Liver (tissue), 9 donors: ENCODE measurements around the gene DMAP1. TPM values are rescaled to one million over a fixed set of nuclear protein-coding genes. Genes with fewer than 3 reads are reported as not detected.

Experiments used
- DNase-seq: peaks from one replicate; pipeline ENCODE4 v3.0.0-alpha.2; 2017; ENCODE audit warnings: low spot score
- H3K27ac ChIP-seq, 2 donors: one replicate each; pipeline ENCODE4 v1.7.0; 2013; ENCODE audit warnings: inconsistent platforms in 2 of 2, low read length in 2 of 2, control low read depth in 1 of 2, low read depth in 1 of 2, mild to moderate bottlenecking in 1 of 2
- H3K27me3 ChIP-seq, 4 donors: one replicate each; pipeline versions ENCODE4 v1.6.1 to v1.7.0; 2013; ENCODE audit warnings: low read length in 3 of 4, inconsistent platforms in 1 of 4, mild to moderate bottlenecking in 1 of 4, moderate library complexity in 1 of 4; ENCODE audit not compliant: control insufficient read depth in 4 of 4, insufficient read depth in 4 of 4
- H3K36me3 ChIP-seq, 4 donors: one replicate each; pipeline versions ENCODE4 v1.6.1 to v1.7.0; 2013; ENCODE audit warnings: low read length in 3 of 4, mild to moderate bottlenecking in 3 of 4, low read depth in 1 of 4, moderate library complexity in 1 of 4; ENCODE audit not compliant: control insufficient read depth in 4 of 4, insufficient read depth in 3 of 4
- H3K4me1 ChIP-seq, 4 donors: one replicate each; pipeline versions ENCODE4 v1.6.1 to v1.7.0; 2013; ENCODE audit warnings: low read length in 3 of 4, mild to moderate bottlenecking in 3 of 4, moderate library complexity in 1 of 4; ENCODE audit not compliant: control insufficient read depth in 4 of 4, insufficient read depth in 4 of 4
- H3K4me3 ChIP-seq, 3 donors: one replicate each; pipeline versions ENCODE4 v1.6.1 to v1.7.0; 2013; ENCODE audit warnings: low read length in 3 of 3, control low read depth in 1 of 3, low read depth in 1 of 3, mild to moderate bottlenecking in 1 of 3
- H3K9ac ChIP-seq, 2 donors: one replicate each; pipeline ENCODE4 v1.7.0; 2013; ENCODE audit warnings: low read length in 2 of 2, mild to moderate bottlenecking in 2 of 2, moderate library complexity in 2 of 2, control low read depth in 1 of 2, low read depth in 1 of 2
- H3K9me3 ChIP-seq, 4 donors: one replicate each; pipeline versions ENCODE4 v1.6.1 to v1.7.0; 2013; ENCODE audit warnings: low read length in 3 of 4; ENCODE audit not compliant: control insufficient read depth in 4 of 4
- EGR1 ChIP-seq, 2 donors: IDR thresholded peaks; 2 replicates each; pipeline ENCODE4 v1.6.1; 2016 to 2018; ENCODE audit warnings: antibody characterized with exemption in 2 of 2, low read depth in 2 of 2
- FOXA1 ChIP-seq: IDR thresholded peaks from 2 replicates; pipeline ENCODE4 v1.6.1; 2016; ENCODE audit warnings: antibody characterized with exemption
- FOXA2 ChIP-seq: IDR thresholded peaks from 2 replicates; pipeline ENCODE4 v1.6.1; 2016; ENCODE audit warnings: antibody characterized with exemption
- GABPA ChIP-seq, 2 donors: IDR thresholded peaks in 1 of 2; conservative IDR thresholded peaks in 1 of 2; 2 replicates each; pipeline ENCODE4 v1.6.1; 2016; ENCODE audit warnings: antibody characterized with exemption in 2 of 2, mild to moderate bottlenecking in 1 of 2, moderate library complexity in 1 of 2
- HNF4A ChIP-seq, 2 donors: conservative IDR thresholded peaks; 2 replicates each; pipeline ENCODE4 v1.6.1; 2016; ENCODE audit warnings: antibody characterized with exemption in 2 of 2, mild to moderate bottlenecking in 2 of 2
- HNF4G ChIP-seq: IDR thresholded peaks from 2 replicates; pipeline ENCODE4 v1.6.1; 2016; ENCODE audit warnings: antibody characterized with exemption
- JUND ChIP-seq, 2 donors: IDR thresholded peaks; 2 replicates each; pipeline ENCODE4 v1.6.1; 2016; ENCODE audit warnings: antibody characterized with exemption in 2 of 2
- NR2F2 ChIP-seq: IDR thresholded peaks from 2 replicates; pipeline ENCODE4 v1.6.1; 2016; ENCODE audit warnings: antibody characterized with exemption
- RAD21 ChIP-seq, 2 donors: IDR thresholded peaks; 2 replicates each; pipeline ENCODE4 v1.6.1; 2016; ENCODE audit warnings: antibody characterized with exemption in 2 of 2, mild to moderate bottlenecking in 2 of 2
- RXRA ChIP-seq, 2 donors: IDR thresholded peaks; 2 replicates each; pipeline ENCODE4 v1.6.1; 2017 to 2018; ENCODE audit warnings: antibody characterized with exemption in 2 of 2, mild to moderate bottlenecking in 1 of 2
- SP1 ChIP-seq: IDR thresholded peaks from 2 replicates; pipeline ENCODE4 v1.6.1; 2018; ENCODE audit warnings: antibody characterized with exemption, mild to moderate bottlenecking
- TAF1 ChIP-seq: conservative IDR thresholded peaks from 2 replicates; pipeline ENCODE4 v1.6.1; 2016; ENCODE audit warnings: antibody characterized with exemption, mild to moderate bottlenecking
- YY1 ChIP-seq: IDR thresholded peaks from 2 replicates; pipeline ENCODE4 v1.6.1; 2016; ENCODE audit warnings: antibody characterized with exemption, mild to moderate bottlenecking
- WGBS: extraction: QIAGEN DNeasy Blood & Tissue Kit; methylation state at CpG from one replicate; pipeline ENCODE4 v1.1.7; 2013; 5-methylcytosine and 5-hydroxymethylcytosine counted together
- polyA plus RNA-seq, 2 donors: library from polyadenylated mRNA; stranded (reverse) in 1 of 2; unstranded in 1 of 2; fragments of 200-250 nt in 1 of 2; fragments of >200 nt in 1 of 2; fragmentation: Nextera tagmentation in 1 of 2; extraction: Ambion mirVana in 1 of 2; gene quantifications; one replicate each; pipeline versions ENCODE4 v1.2.1 to v1.2.3, GENCODE V29; 2013 to 2015
- total RNA-seq, 2 donors: library from RNA; depleted of rRNA; stranded (reverse); fragments of >200 nt; gene quantifications; one replicate each; pipeline ENCODE4 v1.2.3, GENCODE V29; 2014
- TF ChIP-seq, protein P1 (sequence below): fragments of 150-350 bp; IDR thresholded peaks from 2 replicates; pipeline ENCODE4 v1.5.1; 2017; ENCODE audit warnings: improper control_type of control experiment, low read depth, low read length; ENCODE audit not compliant: missing input control
- TF ChIP-seq, protein P2 (sequence below): IDR thresholded peaks from 2 replicates; pipeline ENCODE4 v1.6.1; 2016; ENCODE audit warnings: antibody characterized with exemption
- TF ChIP-seq, protein P3 (sequence below): IDR thresholded peaks from 2 replicates; pipeline ENCODE4 v1.6.1; 2016; ENCODE audit warnings: antibody characterized with exemption, mild to moderate bottlenecking
- TF ChIP-seq, protein P4 (sequence below): IDR thresholded peaks from 2 replicates; pipeline ENCODE4 v1.6.1; 2016; ENCODE audit warnings: antibody characterized with exemption
- donor health status: healthy.
- donor health status: healthy.
- donor health status: healthy.
- donor health status: healthy.
- donor health status: healthy.

The DMAP1 gene
- total and polyA plus RNA-seq, 4 donors, result 15.3 to 24.8 (median 18.3) TPM

DNA sequence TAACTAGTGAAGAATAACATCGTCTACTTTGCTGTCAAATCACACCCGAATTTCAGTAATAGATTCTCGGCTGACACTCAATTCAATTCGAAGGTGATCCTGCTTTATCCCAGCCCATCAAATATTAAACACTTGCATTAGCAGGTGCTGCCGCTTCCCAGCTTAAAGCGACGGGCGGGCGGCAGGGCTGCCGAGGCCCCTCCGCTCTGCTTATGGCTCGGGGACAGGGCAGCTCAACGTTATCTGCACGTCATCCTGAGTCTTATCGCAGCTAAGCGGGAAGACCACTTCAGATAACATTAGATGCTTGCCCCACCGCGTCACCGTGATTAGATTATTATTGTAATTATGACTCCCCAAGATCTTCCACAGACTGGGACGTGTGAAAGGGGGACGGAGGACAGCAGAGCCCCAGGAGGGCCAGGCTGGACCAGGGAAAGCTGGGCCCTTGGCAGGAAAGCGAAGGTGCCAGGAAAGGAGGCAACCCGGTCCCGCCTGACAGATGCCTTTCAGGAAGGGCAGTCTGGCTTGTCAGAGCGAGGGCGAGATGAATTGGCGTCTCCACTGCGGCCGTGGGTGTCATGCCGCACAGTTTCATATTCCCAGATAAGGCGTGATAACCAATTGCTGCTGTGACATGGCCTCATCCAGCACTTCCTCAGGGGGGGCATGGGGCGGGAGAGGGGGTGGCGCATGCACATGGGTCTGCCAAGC, 37.0 kb downstream of the DMAP1 start:
- DNase-seq, result no peak
- Histone ChIP-seq H3K9me3 (no peaks in the 10 kb centered on the region), H3K4me1 (no peaks in the 10 kb centered on the region), H3K36me3 (peaks cover 0 to 3% (median 0%) of the 10 kb centered on the region in 4 donors), H3K4me3 (no peak overlapping the region), H3K27me3 (no peaks in the 10 kb centered on the region), H3K9ac (no peak overlapping the region), H3K27ac (no peak overlapping the region)
- TF ChIP-seq, protein P1, sequence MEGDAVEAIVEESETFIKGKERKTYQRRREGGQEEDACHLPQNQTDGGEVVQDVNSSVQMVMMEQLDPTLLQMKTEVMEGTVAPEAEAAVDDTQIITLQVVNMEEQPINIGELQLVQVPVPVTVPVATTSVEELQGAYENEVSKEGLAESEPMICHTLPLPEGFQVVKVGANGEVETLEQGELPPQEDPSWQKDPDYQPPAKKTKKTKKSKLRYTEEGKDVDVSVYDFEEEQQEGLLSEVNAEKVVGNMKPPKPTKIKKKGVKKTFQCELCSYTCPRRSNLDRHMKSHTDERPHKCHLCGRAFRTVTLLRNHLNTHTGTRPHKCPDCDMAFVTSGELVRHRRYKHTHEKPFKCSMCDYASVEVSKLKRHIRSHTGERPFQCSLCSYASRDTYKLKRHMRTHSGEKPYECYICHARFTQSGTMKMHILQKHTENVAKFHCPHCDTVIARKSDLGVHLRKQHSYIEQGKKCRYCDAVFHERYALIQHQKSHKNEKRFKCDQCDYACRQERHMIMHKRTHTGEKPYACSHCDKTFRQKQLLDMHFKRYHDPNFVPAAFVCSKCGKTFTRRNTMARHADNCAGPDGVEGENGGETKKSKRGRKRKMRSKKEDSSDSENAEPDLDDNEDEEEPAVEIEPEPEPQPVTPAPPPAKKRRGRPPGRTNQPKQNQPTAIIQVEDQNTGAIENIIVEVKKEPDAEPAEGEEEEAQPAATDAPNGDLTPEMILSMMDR, result no peak
- TF ChIP-seq RAD21 (IDR thresholded peaks at IDR 0.05), result no peak
- TF ChIP-seq, protein P2, sequence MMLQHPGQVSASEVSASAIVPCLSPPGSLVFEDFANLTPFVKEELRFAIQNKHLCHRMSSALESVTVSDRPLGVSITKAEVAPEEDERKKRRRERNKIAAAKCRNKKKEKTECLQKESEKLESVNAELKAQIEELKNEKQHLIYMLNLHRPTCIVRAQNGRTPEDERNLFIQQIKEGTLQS, result no peak
- TF ChIP-seq, protein P3, sequence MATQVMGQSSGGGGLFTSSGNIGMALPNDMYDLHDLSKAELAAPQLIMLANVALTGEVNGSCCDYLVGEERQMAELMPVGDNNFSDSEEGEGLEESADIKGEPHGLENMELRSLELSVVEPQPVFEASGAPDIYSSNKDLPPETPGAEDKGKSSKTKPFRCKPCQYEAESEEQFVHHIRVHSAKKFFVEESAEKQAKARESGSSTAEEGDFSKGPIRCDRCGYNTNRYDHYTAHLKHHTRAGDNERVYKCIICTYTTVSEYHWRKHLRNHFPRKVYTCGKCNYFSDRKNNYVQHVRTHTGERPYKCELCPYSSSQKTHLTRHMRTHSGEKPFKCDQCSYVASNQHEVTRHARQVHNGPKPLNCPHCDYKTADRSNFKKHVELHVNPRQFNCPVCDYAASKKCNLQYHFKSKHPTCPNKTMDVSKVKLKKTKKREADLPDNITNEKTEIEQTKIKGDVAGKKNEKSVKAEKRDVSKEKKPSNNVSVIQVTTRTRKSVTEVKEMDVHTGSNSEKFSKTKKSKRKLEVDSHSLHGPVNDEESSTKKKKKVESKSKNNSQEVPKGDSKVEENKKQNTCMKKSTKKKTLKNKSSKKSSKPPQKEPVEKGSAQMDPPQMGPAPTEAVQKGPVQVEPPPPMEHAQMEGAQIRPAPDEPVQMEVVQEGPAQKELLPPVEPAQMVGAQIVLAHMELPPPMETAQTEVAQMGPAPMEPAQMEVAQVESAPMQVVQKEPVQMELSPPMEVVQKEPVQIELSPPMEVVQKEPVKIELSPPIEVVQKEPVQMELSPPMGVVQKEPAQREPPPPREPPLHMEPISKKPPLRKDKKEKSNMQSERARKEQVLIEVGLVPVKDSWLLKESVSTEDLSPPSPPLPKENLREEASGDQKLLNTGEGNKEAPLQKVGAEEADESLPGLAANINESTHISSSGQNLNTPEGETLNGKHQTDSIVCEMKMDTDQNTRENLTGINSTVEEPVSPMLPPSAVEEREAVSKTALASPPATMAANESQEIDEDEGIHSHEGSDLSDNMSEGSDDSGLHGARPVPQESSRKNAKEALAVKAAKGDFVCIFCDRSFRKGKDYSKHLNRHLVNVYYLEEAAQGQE, result no peak
- no peak for TF ChIP-seq RXRA (IDR thresholded peaks at IDR 0.05)
- TF ChIP-seq NR2F2, result no peak
- no peak for TF ChIP-seq SP1
- TF ChIP-seq HNF4A (conservative IDR thresholded peaks at IDR 0.05), result no peak
- no peak for TF ChIP-seq FOXA1
- no peak for TF ChIP-seq HNF4G
- TF ChIP-seq, protein P4, sequence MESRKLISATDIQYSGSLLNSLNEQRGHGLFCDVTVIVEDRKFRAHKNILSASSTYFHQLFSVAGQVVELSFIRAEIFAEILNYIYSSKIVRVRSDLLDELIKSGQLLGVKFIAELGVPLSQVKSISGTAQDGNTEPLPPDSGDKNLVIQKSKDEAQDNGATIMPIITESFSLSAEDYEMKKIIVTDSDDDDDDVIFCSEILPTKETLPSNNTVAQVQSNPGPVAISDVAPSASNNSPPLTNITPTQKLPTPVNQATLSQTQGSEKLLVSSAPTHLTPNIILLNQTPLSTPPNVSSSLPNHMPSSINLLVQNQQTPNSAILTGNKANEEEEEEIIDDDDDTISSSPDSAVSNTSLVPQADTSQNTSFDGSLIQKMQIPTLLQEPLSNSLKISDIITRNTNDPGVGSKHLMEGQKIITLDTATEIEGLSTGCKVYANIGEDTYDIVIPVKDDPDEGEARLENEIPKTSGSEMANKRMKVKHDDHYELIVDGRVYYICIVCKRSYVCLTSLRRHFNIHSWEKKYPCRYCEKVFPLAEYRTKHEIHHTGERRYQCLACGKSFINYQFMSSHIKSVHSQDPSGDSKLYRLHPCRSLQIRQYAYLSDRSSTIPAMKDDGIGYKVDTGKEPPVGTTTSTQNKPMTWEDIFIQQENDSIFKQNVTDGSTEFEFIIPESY, result no peak
- TF ChIP-seq EGR1 (IDR thresholded peaks at IDR 0.05; ENCODE audit: low read depth in 2 of 2), result no peak
- no peak for TF ChIP-seq GABPA (IDR thresholded peaks at IDR 0.05 in 1 of 2, conservative IDR thresholded peaks at IDR 0.05 in 1 of 2)
- no peak for TF ChIP-seq TAF1
- 86% methylated on average over 33 of the region's 33 CpGs for WGBS

DNA sequence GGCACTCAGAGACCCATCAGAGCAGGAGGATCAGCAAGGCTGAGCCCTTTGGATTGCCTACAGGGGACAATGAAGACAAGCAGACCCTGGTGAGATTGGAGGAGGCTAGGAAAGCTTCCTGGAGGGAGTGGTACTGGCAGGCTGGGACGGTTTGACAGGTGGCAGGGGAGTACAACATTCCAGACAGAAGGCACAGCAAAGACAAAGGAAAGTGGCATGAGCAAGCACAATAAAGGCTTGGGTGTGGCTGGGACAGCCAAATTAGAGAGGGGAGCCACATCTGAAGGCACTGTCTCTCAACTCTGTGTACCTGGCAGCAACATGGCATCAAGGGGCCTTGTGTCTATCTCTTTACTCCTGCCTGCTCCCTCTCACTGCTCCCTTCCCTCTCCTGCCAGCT, 38.2 kb downstream of the DMAP1 start:
- 87% methylated on average over 1 of the region's 1 CpG for WGBS
- H3K4me3 ChIP-seq, result no peak overlapping the region
- no peaks in the 10 kb centered on the region for H3K9me3 ChIP-seq
- DNase-seq, result no peak
- H3K9ac ChIP-seq, result no peak overlapping the region
- no peaks in the 10 kb centered on the region for H3K4me1 ChIP-seq
- peaks cover 0 to 3% (median 0%) of the 10 kb centered on the region in 4 donors for H3K36me3 ChIP-seq
- no peak overlapping the region for H3K27ac ChIP-seq
- no peaks in the 10 kb centered on the region for H3K27me3 ChIP-seq
- TF ChIP-seq, protein P2, result no peak
- no peak for TF ChIP-seq RXRA (IDR thresholded peaks at IDR 0.05)
- no peak for TF ChIP-seq JUND (IDR thresholded peaks at IDR 0.05)
- TF ChIP-seq GABPA (IDR thresholded peaks at IDR 0.05 in 1 of 2, conservative IDR thresholded peaks at IDR 0.05 in 1 of 2), result no peak
- TF ChIP-seq FOXA2, result no peak
- TF ChIP-seq EGR1 (IDR thresholded peaks at IDR 0.05; ENCODE audit: low read depth in 2 of 2), result no peak
- TF ChIP-seq HNF4G, result no peak
- no peak for TF ChIP-seq YY1
- TF ChIP-seq, protein P3, result no peak
- TF ChIP-seq, protein P1, result no peak
- TF ChIP-seq SP1, result no peak
